Spleen (tissue), 7 donors: ENCODE results near the gene HEPHL1.

Experiments
- POLR2A ChIP-seq, 3 donors: fragments of 450-650 bp; IDR thresholded peaks; one replicate each; pipeline ENCODE4 v1.5.1; 2017; ENCODE audit warnings: antibody characterized with exemption in 3 of 3, mild to moderate bottlenecking in 1 of 3
- TF ChIP-seq, protein P1 (sequence below), 11 experiments: fragments of 200-600 bp in 7 of 11; fragments of 450-650 bp in 4 of 11; sonication (generic) in 4 of 11; IDR thresholded peaks in 8 of 11; conservative IDR thresholded peaks in 3 of 11; 1 replicate in 7 of 11; 2 replicates in 4 of 11; pipeline versions ENCODE4 v1.4.0 to v1.8.0; 2016 to 2021; ENCODE audit warnings: antibody characterized with exemption in 11 of 11, inconsistent platforms in 4 of 11, mild to moderate bottlenecking in 1 of 11
- donor health status: DM: no; HTN: no; CAD: no; lungs with moderate emphysema.
- donor health status: DM: no; HTN: no; CAD: no.
- donor health status: DM: no; HTN: no; CAD: no.

DNA sequence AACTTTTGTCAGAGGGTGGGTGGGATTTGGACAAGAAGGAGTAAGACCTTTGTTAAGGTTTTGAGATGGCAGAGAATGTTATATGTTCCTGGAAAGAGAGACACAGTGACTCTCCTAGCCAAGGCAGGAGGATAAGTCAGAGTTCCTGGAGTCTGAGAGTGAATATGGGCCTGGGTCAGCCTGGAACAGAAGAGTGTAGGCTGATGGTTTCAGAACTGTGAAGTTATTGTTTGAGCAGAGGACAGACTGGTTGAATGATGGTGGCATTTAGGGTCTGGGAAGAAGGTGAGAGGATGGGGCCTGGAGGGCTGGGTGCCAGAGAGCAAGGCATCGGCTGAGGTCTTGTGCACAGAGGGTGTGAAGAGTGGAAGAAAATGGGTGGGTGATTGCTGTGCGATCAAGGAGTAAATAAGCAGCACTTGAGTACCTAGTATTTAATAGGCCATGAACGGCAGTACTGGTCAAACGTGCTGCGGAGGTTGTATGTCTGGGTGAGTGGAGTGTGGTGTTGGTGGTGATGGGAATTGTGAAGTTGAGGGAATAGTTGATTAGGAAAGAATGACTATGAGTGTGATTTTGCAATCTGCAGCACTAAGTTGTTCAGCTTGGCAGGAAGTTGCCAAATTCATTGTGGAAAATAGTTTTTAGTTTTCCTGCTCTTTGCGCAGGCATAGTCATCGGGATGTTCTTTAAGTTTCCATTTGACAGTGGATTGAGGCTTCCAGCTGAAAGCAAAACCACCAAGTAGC is 109.3 kb downstream of the HEPHL1 start:
- TF ChIP-seq, protein P1, sequence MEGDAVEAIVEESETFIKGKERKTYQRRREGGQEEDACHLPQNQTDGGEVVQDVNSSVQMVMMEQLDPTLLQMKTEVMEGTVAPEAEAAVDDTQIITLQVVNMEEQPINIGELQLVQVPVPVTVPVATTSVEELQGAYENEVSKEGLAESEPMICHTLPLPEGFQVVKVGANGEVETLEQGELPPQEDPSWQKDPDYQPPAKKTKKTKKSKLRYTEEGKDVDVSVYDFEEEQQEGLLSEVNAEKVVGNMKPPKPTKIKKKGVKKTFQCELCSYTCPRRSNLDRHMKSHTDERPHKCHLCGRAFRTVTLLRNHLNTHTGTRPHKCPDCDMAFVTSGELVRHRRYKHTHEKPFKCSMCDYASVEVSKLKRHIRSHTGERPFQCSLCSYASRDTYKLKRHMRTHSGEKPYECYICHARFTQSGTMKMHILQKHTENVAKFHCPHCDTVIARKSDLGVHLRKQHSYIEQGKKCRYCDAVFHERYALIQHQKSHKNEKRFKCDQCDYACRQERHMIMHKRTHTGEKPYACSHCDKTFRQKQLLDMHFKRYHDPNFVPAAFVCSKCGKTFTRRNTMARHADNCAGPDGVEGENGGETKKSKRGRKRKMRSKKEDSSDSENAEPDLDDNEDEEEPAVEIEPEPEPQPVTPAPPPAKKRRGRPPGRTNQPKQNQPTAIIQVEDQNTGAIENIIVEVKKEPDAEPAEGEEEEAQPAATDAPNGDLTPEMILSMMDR (IDR thresholded peaks at IDR 0.05 in 8 of 11, conservative IDR thresholded peaks at IDR 0.05 in 3 of 11) = no peak
- TF ChIP-seq POLR2A (IDR thresholded peaks at IDR 0.05) = no peak
